ENCODE measurements around the gene ARHGEF39. TPM values are rescaled to one million over a fixed set of nuclear protein-coding genes. Genes with fewer than 3 reads are reported as not detected.

ARHGEF39 gene
- total and polyA plus RNA-seq, 2 experiments from 2014 or later, result 5.2 to 9.4 TPM

- H3K36me3 ChIP-seq (replicated peaks; ENCODE audit: insufficient read depth, low read depth), result no peaks in the 10 kb centered on the region
- no peaks in the 10 kb centered on the region for H3K9me3 ChIP-seq (ENCODE audit: low read depth)
- no peaks in the 10 kb centered on the region for H3K27me3 ChIP-seq
- H3K9me2 ChIP-seq (replicated peaks; ENCODE audit: insufficient read depth), result no peaks in the 10 kb centered on the region
- DNase-seq (ENCODE audit: low spot score), result no peak
- H2AFZ ChIP-seq, result peak overlapping the region; percentile 95
- WGBS (ENCODE audit: low lambda C conversion rate, missing lambda C conversion rate), result 34% methylated on average over 11 of the region's 13 CpGs
- H4K20me1 ChIP-seq (ENCODE audit: insufficient read depth, poor library complexity, severe bottlenecking), result no peaks in the 10 kb centered on the region
- peaks cover under 1% of the 10 kb centered on the region for H3K4me1 ChIP-seq (ENCODE audit: insufficient read depth)
- peak overlapping the region; percentile 28 for H3K4me3 ChIP-seq
- TF ChIP-seq EZH2 (IDR thresholded peaks at IDR 0.05; ENCODE audit: borderline replicate concordance) (no peak), CTCF (IDR thresholded peaks at IDR 0.05; ENCODE audit: poor library complexity) (no peak), EZH2phosphoT487 (IDR thresholded peaks at IDR 0.05; ENCODE audit: low read depth, severe bottlenecking, unreplicated experiment) (no peak)
- H3K79me2 ChIP-seq, result no peaks in the 10 kb centered on the region
- no peak overlapping the region for H3K27ac ChIP-seq
- peak overlapping the region; percentile 97 for H3K4me2 ChIP-seq
Observed at GRCh38 chr9:35675204-35675603, 10.2 kb upstream of the ARHGEF39 start.

- WGBS (ENCODE audit: low lambda C conversion rate, missing lambda C conversion rate), result 90% methylated on average over 3 of the region's 3 CpGs
- H2AFZ ChIP-seq, result no peak overlapping the region
- no peak for DNase-seq (ENCODE audit: low spot score)
- H3K79me2 ChIP-seq, result no peaks in the 10 kb centered on the region
- no peak overlapping the region for H3K27ac ChIP-seq
- no peak overlapping the region for H3K4me3 ChIP-seq
- TF ChIP-seq CTCF (IDR thresholded peaks at IDR 0.05; ENCODE audit: poor library complexity) (no peak), EZH2phosphoT487 (IDR thresholded peaks at IDR 0.05; ENCODE audit: low read depth, severe bottlenecking, unreplicated experiment) (no peak), EZH2 (IDR thresholded peaks at IDR 0.05; ENCODE audit: borderline replicate concordance) (no peak)
- H4K20me1 ChIP-seq (ENCODE audit: insufficient read depth, poor library complexity, severe bottlenecking), result no peaks in the 10 kb centered on the region
- peaks cover 10% of the 10 kb centered on the region for H3K4me1 ChIP-seq (ENCODE audit: insufficient read depth)
- H3K27me3 ChIP-seq, result no peaks in the 10 kb centered on the region
- H3K9me2 ChIP-seq (replicated peaks; ENCODE audit: insufficient read depth), result no peaks in the 10 kb centered on the region
- H3K9me3 ChIP-seq (ENCODE audit: low read depth), result no peaks in the 10 kb centered on the region
- no peaks in the 10 kb centered on the region for H3K36me3 ChIP-seq (replicated peaks; ENCODE audit: insufficient read depth, low read depth)
- no peak overlapping the region for H3K4me2 ChIP-seq
Observed at GRCh38 chr9:35674025-35674361, 9.0 kb upstream of the ARHGEF39 start.

- no peaks in the 10 kb centered on the region for H3K9me3 ChIP-seq (ENCODE audit: low read depth)
- peak within 1 kb of the TSS; percentile 25 for H3K4me2 ChIP-seq
- peaks cover 15% of the 10 kb centered on the region for H3K4me1 ChIP-seq (ENCODE audit: insufficient read depth)
- H3K27ac ChIP-seq, result no peak within 1 kb of the TSS
- no peaks in the 10 kb centered on the region for H3K27me3 ChIP-seq
- no peaks in the 10 kb centered on the region for H3K36me3 ChIP-seq (replicated peaks; ENCODE audit: insufficient read depth, low read depth)
- WGBS (ENCODE audit: low lambda C conversion rate, missing lambda C conversion rate), result 75% methylated on average over 10 of the region's 10 CpGs
- TF ChIP-seq EZH2 (IDR thresholded peaks at IDR 0.05; ENCODE audit: borderline replicate concordance), result no peak
- TF ChIP-seq CTCF (IDR thresholded peaks at IDR 0.05; ENCODE audit: poor library complexity), result no peak
- no peak for TF ChIP-seq EZH2phosphoT487 (IDR thresholded peaks at IDR 0.05; ENCODE audit: low read depth, severe bottlenecking, unreplicated experiment)
- H3K9me2 ChIP-seq (replicated peaks; ENCODE audit: insufficient read depth), result no peaks in the 10 kb centered on the region
- H2AFZ ChIP-seq, result no peak within 1 kb of the TSS
- no peaks in the 10 kb centered on the region for H3K79me2 ChIP-seq
- DNase-seq (ENCODE audit: low spot score), result no peak
- H4K20me1 ChIP-seq (ENCODE audit: insufficient read depth, poor library complexity, severe bottlenecking), result no peaks in the 10 kb centered on the region
- no peak within 1 kb of the TSS for H3K4me3 ChIP-seq
Observed at GRCh38 chr9:35673132-35674024, 8.4 kb upstream of the ARHGEF39 start, which contains the start of gene CA9. TSS of gene CA9 (plus strand) at chr9:35673928. CDS start at chr9:35673960, 32 bp downstream.

Measured in hepatocyte (in vitro differentiated cells).